ENCODE results near the gene CYP4F11. TPM values are rescaled to one million over a fixed set of nuclear protein-coding genes. Genes with fewer than 3 reads are reported as not detected.
"Not testable (repeated sequence)": the region's sequence is repeated elsewhere in the genome, so short reads cannot be mapped to it uniquely, and the experiment has no call there.

Gene CYP4F11
- total RNA-seq, 4 donors from 2014 or later = 0.12 to 1.4 (median 0.66) TPM

- intact Hi-C loops (cut with DNase I; ENCODE audit: low total_unique reads) = no loop called here
- 90 to 94% methylated on average over 2 of the region's 2 CpGs for WGBS, 2 donors
- no peak for DNase-seq (ENCODE audit: low spot score in 2 of 2)
- H3K4me3 ChIP-seq (ENCODE audit: low read depth, poor library complexity, severe bottlenecking) = no peak overlapping the region
- no peak for TF ChIP-seq POLR2A (IDR thresholded peaks at IDR 0.05)
- no peak for TF ChIP-seq CTCF (IDR thresholded peaks at IDR 0.05)
Measured at GRCh38 chr19:15915109-15915508, 19.2 kb downstream of the CYP4F11 start.

- DNase-seq (ENCODE audit: low spot score in 2 of 2) = no peak
- intact Hi-C loops (cut with DNase I; ENCODE audit: low total_unique reads) = no loop called here
- TF ChIP-seq POLR2A (IDR thresholded peaks at IDR 0.05) (no peak), CTCF (IDR thresholded peaks at IDR 0.05) (no peak)
- WGBS, 2 donors = 92 to 94% methylated on average over 6 to 8 of the region's 8 CpGs
- no peak overlapping the region for H3K4me3 ChIP-seq (ENCODE audit: low read depth, poor library complexity, severe bottlenecking)
Measured at GRCh38 chr19:15913830-15914229, 20.5 kb downstream of the CYP4F11 start.

- TF ChIP-seq CTCF (IDR thresholded peaks at IDR 0.05) (no peak), POLR2A (IDR thresholded peaks at IDR 0.05) (no peak)
- DNase-seq (ENCODE audit: low spot score in 2 of 2) = no peak
- no peak overlapping the region for H3K4me3 ChIP-seq (ENCODE audit: low read depth, poor library complexity, severe bottlenecking)
- intact Hi-C loops (cut with DNase I; ENCODE audit: low total_unique reads) = no loop called here
- WGBS, 2 donors = 62 to 74% methylated on average over 6 of the region's 6 CpGs
Measured at GRCh38 chr19:15913384-15913783, 20.9 kb downstream of the CYP4F11 start.

- DNase-seq (ENCODE audit: low spot score in 2 of 2) = no peak
- 3 to 5% methylated on average over 44 of the region's 44 CpGs for WGBS, 2 donors
- TF ChIP-seq CTCF (IDR thresholded peaks at IDR 0.05) (no peak), POLR2A (IDR thresholded peaks at IDR 0.05) (no peak)
- H3K4me3 ChIP-seq (ENCODE audit: low read depth, poor library complexity, severe bottlenecking) = no peak overlapping the region
- intact Hi-C loops (cut with DNase I; ENCODE audit: low total_unique reads) = no loop called here
Measured at GRCh38 chr19:15911599-15912235, 22.6 kb downstream of the CYP4F11 start.

- no peak for TF ChIP-seq POLR2A (IDR thresholded peaks at IDR 0.05)
- no peak for TF ChIP-seq CTCF (IDR thresholded peaks at IDR 0.05)
- DNase-seq (ENCODE audit: low spot score in 2 of 2) = no peak
- intact Hi-C loops (cut with DNase I; ENCODE audit: low total_unique reads) = no loop called here
- no peak overlapping the region for H3K4me3 ChIP-seq (ENCODE audit: low read depth, poor library complexity, severe bottlenecking)
Measured at GRCh38 chr19:15905026-15905425, 29.3 kb downstream of the CYP4F11 start.

GRCh38 chr19:15902898-15903297 is 31.4 kb downstream of the CYP4F11 start:
- 93% methylated on average over 26 to 29 of the region's 29 CpGs for WGBS, 2 donors
- intact Hi-C loops (cut with DNase I; ENCODE audit: low total_unique reads); H3K4me3 ChIP-seq (ENCODE audit: low read depth, poor library complexity, severe bottlenecking); DNase-seq (ENCODE audit: low spot score in 2 of 2): not testable (repeated sequence)

Measured in lower leg skin (tissue), 4 donors.